Measurements from ENCODE around the gene LRP5. TPM values are rescaled to one million over a fixed set of nuclear protein-coding genes. Genes with fewer than 3 reads are reported as not detected.

LRP5 gene
- total and polyA plus RNA-seq, 2 experiments from 2014 or later = 26.9 to 51.1 TPM

DNA sequence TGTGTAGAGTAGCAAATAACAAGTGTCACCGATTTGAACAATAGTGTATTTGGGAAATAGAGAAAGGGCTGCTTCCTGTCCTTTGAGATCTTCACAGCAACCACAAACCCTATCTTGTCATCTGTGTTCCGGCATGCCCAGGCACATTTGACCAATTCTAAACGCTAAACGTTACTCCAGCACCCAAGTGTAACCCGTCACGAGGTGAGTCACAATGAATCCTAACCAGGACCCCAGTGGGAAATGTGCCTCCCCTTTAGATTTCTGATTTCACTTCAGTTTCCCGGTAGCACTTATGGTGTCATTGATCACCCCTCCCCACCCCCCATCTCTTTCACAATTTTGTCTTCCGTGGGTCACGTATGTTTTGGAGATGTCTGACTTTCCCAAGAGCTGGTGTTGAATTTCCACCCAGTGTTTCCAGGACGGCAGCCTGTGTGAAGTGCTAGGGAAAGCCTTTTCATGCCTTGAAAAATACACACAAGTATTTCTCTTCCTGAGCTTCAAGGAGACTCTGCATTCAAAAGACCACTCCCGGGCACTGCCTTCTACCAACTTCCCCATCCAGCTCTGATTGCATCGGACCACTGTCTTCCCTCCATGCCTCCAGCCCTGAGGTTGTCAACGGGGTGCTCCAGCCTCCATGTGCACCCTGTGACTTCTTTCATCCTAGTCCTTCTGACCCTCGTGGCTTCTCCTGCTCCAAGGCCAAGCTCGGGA, 30.1 kb upstream of the LRP5 start:
- Mint-ChIP-seq H3K9me3 (peaks cover 2% of the 10 kb centered on the region; the same call in 1 of the 3 replicates), H3K4me1 (peaks cover 3% of the 10 kb centered on the region; the same call in 2 of the 3 replicates), H3K36me3 (ENCODE audit: low read depth) (no peaks in the 10 kb centered on the region), H3K27me3 (ENCODE audit: insufficient read depth, low read depth, poor library complexity) (peaks cover 8% of the 10 kb centered on the region), H3K4me3 (no peak overlapping the region), H3K27ac (no peak overlapping the region)
- H3K4me1 ChIP-seq (ENCODE audit: insufficient read depth) = no peaks in the 10 kb centered on the region
- H4K20me1 ChIP-seq (replicated peaks; ENCODE audit: insufficient read depth) = no peaks in the 10 kb centered on the region
- H3K36me3 ChIP-seq (ENCODE audit: insufficient read depth) = no peaks in the 10 kb centered on the region
- no peaks in the 10 kb centered on the region for H3F3A ChIP-seq (replicated peaks; ENCODE audit: low read depth)
- ATAC-seq (no peak), DNase-seq (ENCODE audit: low spot score) (no peak)
- TF ChIP-seq, protein P1, sequence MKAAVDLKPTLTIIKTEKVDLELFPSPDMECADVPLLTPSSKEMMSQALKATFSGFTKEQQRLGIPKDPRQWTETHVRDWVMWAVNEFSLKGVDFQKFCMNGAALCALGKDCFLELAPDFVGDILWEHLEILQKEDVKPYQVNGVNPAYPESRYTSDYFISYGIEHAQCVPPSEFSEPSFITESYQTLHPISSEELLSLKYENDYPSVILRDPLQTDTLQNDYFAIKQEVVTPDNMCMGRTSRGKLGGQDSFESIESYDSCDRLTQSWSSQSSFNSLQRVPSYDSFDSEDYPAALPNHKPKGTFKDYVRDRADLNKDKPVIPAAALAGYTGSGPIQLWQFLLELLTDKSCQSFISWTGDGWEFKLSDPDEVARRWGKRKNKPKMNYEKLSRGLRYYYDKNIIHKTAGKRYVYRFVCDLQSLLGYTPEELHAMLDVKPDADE (IDR thresholded peaks at IDR 0.05) = no peak
- no peak for TF ChIP-seq CREB1 (CRISPR knock-in tag; IDR thresholded peaks at IDR 0.05; ENCODE audit: low read depth)
- no peaks in the 10 kb centered on the region for H3K27me3 ChIP-seq (ENCODE audit: insufficient read depth)
- H2AFZ ChIP-seq = no peak overlapping the region; the same call in 1 of the 2 replicates
- no peak overlapping the region for H3K27ac ChIP-seq (ENCODE audit: low read depth)
- H3K79me2 ChIP-seq (replicated peaks; ENCODE audit: insufficient read depth) = no peaks in the 10 kb centered on the region
- no peaks in the 10 kb centered on the region for H3K9me2 ChIP-seq (ENCODE audit: insufficient read depth)
- no peak overlapping the region for H3K4me3 ChIP-seq
- H3K4me2 ChIP-seq = no peak overlapping the region

- no peaks in the 10 kb centered on the region for H4K20me1 ChIP-seq (replicated peaks; ENCODE audit: insufficient read depth)
- Mint-ChIP-seq H3K27ac (no peak overlapping the region), H3K4me3 (no peak overlapping the region), H3K27me3 (ENCODE audit: insufficient read depth, low read depth, poor library complexity) (peaks cover 8% of the 10 kb centered on the region), H3K36me3 (ENCODE audit: low read depth) (no peaks in the 10 kb centered on the region), H3K9me3 (peaks cover 2% of the 10 kb centered on the region; the same call in 1 of the 3 replicates), H3K4me1 (peaks cover 3% of the 10 kb centered on the region; the same call in 2 of the 3 replicates)
- no peak overlapping the region for H3K4me3 ChIP-seq
- H3F3A ChIP-seq (replicated peaks; ENCODE audit: low read depth) = no peaks in the 10 kb centered on the region
- H3K4me1 ChIP-seq (ENCODE audit: insufficient read depth) = no peaks in the 10 kb centered on the region
- ATAC-seq = no peak
- no peaks in the 10 kb centered on the region for H3K36me3 ChIP-seq (ENCODE audit: insufficient read depth)
- no peaks in the 10 kb centered on the region for H3K9me2 ChIP-seq (ENCODE audit: insufficient read depth)
- DNase-seq (ENCODE audit: low spot score) = no peak
- no peak overlapping the region for H3K4me2 ChIP-seq
- no peaks in the 10 kb centered on the region for H3K79me2 ChIP-seq (replicated peaks; ENCODE audit: insufficient read depth)
- H2AFZ ChIP-seq = no peak overlapping the region; the same call in 1 of the 2 replicates
- H3K27ac ChIP-seq (ENCODE audit: low read depth) = no peak overlapping the region
- no peaks in the 10 kb centered on the region for H3K27me3 ChIP-seq (ENCODE audit: insufficient read depth)
- TF ChIP-seq JUNB (IDR thresholded peaks at IDR 0.05; ENCODE audit: unreplicated experiment) (no peak), STAT1 (IDR thresholded peaks at IDR 0.05; ENCODE audit: unreplicated experiment) (no peak), ZNF331 (CRISPR knock-in tag; IDR thresholded peaks at IDR 0.05; ENCODE audit: low read depth) (no peak), NANOG (IDR thresholded peaks at IDR 0.05; ENCODE audit: borderline replicate concordance) (no peak), POLR2AphosphoS5 (IDR thresholded peaks at IDR 0.05; ENCODE audit: low read depth) (no peak), REST (IDR thresholded peaks at IDR 0.05; ENCODE audit: unreplicated experiment) (no peak)
- TF ChIP-seq, protein P2, sequence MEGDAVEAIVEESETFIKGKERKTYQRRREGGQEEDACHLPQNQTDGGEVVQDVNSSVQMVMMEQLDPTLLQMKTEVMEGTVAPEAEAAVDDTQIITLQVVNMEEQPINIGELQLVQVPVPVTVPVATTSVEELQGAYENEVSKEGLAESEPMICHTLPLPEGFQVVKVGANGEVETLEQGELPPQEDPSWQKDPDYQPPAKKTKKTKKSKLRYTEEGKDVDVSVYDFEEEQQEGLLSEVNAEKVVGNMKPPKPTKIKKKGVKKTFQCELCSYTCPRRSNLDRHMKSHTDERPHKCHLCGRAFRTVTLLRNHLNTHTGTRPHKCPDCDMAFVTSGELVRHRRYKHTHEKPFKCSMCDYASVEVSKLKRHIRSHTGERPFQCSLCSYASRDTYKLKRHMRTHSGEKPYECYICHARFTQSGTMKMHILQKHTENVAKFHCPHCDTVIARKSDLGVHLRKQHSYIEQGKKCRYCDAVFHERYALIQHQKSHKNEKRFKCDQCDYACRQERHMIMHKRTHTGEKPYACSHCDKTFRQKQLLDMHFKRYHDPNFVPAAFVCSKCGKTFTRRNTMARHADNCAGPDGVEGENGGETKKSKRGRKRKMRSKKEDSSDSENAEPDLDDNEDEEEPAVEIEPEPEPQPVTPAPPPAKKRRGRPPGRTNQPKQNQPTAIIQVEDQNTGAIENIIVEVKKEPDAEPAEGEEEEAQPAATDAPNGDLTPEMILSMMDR (conservative IDR thresholded peaks at IDR 0.05; ENCODE audit: low read depth in 2 of 2) = no peak
Measured at GRCh38 chr11:68282861-68283230, 29.5 kb upstream of the LRP5 start.
